NCI-H2196 treated with DMSO at 0.1 percent for 48 hours (cell line): ENCODE results near the gene UNC45A.
A peak's percentile ranks its signal among the peaks of the same experiment; 100 is the strongest.

ENCODE experiments used
- DNase-seq: peaks from one replicate; lab custom pipeline; 2025; ENCODE audit not compliant: unreplicated experiment; lab: John Stamatoyannopoulos, UW

UNC45A gene

DNA sequence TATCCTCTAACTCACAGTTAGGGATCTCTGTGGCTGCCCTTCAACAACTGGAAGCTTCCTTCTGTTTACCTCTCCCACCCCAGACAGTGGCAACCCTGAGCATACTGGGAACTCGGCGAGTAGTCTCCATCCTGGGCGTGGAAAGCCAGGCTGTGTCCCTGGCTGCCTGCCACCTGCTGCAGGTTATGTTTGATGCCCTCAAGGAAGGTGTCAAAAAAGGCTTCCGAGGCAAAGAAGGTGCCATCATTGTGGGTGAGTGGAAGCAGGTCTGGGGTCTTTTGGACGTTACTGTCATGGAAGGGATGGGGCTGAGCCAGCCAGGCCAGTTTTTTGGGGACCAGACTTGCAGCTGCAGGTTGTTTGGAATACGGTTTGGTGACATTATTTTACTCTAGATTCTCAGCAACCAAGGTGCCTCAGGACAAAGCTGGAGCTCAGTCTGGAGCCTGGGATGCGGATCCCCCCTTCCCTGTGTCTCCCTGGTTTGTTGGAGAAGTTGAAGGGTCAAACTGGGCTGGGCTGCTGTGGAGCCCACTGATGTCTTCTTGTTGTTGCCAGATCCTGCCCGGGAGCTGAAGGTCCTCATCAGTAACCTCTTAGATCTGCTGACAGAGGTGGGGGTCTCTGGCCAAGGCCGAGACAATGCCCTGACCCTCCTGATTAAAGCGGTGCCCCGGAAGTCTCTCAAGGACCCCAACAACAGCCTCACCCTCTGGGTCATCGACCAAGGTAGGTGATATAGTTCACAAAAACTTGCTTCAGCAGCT is 7.5 kb downstream of the UNC45A start:
- DNase-seq = no peak

DNA sequence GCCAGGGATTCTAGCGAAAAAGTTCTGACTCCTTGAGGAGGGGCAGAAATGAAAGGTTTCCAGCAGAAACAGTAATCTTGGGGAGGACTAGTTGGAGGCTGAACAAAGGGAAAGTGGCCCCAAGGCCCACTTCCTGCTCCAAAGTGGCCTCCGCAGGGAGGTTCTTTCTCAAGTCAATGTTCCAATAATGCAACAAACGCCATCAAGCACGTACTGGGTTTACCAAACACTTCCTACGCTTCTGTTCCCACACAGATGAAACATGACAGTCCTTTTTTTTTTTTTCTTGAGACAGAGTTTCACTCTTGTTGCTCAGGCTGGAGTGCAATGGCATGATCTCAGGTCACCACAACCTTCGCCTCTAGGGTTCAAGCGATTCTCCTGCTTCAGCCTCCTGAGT is 10.0 kb downstream of the UNC45A start:
- no peak for DNase-seq

DNA sequence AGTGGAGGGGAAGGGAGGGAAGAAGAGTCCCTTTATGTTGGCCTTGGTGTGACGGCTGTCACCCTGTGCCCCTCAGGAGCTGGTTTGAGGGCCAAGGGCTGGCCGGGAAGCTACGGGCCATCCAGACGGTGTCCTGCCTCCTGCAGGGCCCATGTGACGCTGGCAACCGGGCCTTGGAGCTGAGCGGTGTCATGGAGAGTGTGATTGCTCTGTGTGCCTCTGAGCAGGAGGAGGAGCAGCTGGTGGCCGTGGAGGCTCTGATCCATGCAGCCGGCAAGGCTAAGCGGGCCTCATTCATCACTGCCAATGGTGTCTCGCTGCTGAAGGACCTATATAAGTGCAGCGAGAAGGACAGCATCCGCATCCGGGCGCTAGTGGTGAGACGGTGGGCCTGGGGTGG is 11.5 kb downstream of the UNC45A start:
- no peak for DNase-seq

DNA sequence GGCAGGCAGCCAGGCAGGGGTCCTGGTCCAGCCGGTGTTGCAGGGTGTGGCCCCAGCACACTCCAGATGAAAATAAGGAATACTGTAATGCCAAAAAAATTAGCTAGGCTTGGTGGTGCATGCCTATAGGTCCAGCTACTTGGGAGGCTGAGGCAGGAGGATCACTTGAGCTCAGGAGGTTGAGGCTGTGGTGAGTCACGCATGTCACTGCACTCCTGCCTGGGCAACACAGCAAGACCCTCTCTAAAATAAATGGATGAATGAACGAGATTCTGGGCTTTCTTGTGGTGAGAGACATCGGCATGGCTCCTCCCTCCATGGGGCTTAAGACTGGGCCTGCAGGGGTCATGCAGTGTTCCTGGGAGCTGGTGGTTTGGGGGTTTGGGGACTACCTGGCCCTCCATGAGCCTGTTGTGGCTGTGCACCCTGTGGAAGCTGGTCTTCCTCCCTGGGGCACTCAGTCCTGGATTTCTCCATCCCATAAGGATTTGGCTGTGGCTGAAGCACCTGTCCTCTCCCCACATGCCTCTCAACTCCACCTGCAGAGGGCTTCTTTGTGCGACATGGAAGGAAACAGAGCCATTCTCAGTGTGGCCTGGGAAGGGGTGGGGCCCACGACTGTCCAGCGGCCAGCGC is 12.0 kb downstream of the UNC45A start:
- DNase-seq = no peak

DNA sequence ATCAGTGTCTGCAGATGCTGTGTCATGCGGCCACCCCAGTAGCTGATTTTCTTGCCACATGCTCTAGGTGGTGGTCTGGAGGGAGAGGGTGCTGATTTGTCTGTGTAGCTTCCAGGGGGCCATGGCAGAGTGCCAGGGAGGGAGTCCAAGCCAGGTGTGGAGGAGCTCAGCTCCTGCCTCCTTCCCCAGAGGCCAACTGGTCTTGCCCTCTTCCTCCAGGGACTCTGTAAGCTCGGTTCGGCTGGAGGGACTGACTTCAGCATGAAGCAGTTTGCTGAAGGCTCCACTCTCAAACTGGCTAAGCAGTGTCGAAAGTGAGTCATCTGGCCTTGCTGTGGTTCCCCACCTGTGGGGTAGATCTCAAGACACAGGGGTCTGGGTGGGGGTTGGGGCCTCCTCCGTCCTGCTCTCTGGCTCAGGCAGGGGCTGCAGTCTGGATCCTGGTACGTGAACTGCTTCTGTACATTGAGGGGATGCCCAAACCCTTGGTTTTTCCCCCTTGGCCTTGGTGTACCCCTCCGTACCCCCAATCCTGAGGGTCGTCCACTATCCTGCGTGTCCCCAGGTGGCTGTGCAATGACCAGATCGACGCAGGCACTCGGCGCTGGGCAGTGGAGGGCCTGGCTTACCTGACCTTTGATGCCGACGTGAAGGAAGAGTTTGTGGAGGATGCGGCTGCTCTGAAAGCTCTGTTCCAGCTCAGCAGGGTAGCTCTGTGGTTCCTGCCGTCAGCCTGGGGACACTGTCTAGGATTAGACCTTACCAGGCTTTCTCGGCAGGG is 12.7 kb downstream of the UNC45A start:
- no peak for DNase-seq

DNA sequence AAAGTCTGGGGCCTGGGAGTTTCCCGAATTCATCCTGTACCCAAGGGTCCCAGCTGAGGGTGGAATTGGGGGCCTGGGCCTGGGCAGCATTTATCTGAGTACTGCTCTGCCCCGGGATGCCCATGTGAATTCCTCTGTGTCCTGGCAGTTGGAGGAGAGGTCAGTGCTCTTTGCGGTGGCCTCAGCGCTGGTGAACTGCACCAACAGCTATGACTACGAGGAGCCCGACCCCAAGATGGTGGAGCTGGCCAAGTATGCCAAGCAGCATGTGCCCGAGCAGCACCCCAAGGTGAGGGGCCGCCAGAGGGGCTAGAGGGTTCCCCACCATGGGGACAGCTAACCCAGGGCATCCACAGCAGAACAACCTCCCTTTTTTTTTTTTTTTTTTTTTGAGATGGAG is 13.4 kb downstream of the UNC45A start:
- DNase-seq = no peak

DNA sequence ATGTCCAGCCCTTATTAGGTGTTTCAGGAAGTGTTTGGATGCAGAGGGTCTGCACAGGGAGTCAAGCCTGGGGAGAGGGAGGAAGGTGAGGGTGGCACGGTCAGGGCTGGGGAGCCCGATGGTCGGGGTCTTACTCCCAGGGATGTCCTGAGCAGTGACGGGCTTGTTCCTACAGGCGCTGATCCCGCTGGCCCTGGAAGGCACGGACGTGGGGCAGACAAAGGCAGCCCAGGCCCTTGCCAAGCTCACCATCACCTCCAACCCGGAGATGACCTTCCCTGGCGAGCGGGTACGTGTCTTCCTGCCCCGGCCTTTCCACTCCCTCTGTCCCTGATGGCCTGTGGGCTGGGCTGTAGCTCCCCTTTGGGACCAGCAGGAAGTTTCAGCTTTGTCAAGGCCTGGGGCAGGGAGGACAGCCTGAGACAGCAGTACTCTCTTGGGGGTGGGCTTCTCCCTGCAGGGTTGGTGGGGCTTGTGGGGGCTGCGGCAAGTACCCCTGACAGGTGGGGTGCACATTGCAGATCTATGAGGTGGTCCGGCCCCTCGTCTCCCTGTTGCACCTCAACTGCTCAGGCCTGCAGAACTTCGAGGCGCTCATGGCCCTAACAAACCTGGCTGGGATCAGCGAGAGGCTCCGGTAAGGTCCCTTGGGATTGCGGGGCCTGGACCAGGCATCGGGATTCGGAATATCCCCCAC is 15.0 kb downstream of the UNC45A start:
- DNase-seq = no peak

DNA sequence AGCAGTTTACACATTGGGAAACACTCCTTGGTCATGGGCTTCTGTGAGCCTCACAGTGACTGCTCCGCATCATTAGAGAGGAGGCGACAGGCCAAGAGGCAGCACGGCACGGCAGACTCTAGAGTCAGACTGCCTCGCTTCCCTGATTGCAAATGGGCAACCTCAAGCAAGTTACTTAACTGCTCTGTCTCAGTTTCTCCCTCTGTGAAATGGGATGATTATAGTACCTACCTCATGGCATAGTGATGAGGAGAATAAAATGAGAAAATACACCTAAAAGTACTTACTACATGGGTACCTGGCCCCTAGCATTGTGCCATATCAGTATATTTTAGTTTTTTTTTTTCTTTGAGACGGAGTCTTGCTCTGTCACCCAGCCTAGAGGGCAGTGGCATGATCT is 15.6 kb downstream of the UNC45A start:
- no peak for DNase-seq

DNA sequence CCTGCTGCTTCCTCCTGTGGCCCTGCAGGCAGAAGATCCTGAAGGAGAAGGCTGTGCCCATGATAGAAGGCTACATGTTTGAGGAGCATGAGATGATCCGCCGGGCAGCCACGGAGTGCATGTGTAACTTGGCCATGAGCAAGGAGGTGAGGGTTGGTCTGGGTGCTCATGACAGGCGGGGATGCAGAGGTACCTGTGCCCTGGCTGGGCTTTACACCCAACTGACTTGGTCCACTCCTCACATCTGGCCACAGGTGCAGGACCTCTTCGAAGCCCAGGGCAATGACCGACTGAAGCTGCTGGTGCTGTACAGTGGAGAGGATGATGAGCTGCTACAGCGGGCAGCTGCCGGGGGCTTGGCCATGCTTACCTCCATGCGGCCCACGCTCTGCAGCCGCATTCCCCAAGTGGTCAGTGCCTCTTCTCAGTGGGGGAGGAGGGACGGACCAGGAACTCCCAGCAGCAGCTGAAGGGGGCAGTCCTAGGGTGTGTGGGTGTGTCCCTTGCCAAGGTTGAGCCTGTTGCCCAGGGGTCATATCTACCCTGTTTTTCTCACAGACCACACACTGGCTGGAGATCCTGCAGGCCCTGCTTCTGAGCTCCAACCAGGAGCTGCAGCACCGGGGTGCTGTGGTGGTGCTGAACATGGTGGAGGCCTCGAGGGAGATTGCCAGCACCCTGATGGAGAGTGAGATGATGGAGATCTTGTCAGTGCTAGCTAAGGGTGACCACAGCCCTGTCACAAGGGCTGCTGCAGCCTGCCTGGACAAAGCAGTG is 18.0 kb downstream of the UNC45A start:
- no peak for DNase-seq

DNA sequence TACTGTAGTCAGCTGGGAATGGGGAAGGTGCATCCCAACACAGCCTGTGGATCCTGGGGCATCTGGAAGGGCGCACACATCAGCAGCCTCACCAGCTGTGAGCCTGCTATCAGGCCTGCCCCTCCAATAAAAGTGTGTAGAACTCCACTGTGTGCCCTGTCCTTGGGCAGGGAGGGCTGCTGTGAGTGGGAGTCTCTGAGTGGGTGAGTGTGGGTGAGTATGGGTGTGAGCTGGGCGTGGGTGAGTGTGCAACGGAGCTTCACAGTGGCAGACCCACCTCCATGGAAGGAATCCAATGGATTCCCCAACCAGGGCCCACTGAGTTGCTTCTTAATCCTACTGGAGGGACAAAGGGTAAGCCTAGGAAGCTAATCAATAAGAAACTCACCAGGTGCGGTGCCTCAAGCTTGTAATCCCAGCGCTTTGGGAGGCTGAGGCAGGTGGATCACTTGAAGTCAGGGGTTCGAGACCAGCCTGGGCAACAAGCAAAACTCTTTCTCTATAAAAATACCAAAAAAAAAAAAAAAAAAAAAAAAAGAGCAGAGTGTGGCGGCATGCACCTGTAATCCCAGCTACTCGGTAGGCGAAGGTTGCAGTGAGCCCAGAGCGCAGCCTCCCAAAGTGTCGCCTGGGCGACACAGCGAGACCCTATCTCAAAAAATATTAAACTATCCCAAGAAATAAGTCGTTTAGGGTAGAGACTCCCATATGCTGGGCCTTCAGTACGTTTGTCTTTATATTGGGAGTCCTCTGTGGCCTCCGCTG is 19.0 kb downstream of the UNC45A start:
- DNase-seq = no peak

DNA sequence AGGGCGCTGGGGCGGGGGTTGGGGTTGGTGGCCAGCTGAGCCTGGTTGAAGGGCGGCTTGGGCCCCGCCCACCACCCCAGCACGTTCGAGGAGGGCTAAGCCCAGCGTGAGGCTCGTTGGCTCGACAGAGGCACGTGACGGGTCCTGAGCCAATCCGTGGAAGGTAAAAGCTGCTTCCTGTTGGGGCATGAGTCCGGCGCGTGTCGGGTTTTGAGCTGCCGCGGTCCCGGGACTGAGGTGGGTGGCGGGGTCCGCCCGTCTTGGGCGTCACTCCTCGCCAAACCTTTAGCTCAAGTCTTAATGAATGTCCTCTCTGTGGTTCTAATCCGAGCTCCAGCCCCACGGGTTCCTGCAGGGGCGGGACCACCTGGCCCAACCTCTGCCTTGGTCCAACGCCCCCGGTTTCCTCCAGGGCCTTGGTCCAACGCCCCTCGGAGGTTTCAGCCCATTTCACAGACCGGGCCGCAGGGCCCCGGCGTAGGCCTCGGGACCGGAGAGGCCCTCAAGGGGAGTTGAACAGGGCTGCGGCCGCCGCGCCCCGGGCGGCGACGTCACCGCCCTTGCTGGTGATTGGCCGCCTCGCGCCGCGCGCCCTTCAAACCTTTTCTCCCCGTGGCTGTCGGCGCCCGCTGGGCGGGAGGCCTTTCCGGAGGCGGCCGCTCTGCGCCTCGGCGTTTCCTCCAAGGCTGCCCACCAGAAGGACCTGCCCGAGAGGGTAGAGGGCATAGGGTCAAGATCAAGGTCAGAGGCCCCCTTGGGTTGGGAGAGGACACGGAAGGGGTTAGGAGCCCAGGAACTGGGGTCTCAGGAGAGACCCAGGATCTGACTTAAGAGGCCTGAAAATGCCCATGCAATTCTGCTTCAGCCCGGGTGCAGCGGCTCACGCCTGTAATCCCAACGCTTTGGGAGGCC is 19.9 kb downstream of the UNC45A start, which contains the start of gene RCCD1:
RCCD1 (plus strand) TSS at position 173 of the 912 bp plus-strand sequence. CDS start 1,851 bp downstream, outside the sequence.
- DNase-seq = no peak

DNA sequence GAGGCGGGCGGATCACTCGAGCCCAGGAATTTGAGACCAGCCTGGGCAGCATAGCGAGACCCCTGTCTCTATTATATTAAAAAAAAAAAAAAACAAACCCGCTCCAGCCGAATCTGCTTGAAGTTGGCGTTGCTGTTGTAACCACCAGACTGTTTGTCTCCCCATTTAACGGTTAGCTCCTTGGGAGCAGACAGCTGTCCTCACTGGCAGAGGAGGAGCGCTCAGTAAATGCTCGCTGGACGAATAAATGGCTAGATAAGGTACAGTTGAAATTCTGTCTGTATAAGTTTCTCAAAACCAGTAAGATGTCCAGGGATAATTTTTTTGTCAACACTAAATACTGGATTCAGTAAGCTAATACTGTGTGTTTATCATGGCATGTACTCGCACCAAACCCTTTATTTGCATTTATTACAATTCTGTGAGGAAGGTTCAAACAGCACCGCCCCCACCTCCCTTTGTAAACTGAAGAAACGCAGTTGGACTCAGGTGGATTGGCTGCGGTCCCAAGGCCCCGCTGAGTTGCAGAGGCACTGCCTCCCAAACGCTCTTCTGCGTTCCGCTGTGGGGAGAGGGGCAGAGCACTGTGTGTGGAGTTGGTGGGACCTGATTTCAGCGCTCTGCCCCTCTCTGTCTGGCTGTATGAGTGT is 20.7 kb downstream of the UNC45A start:
- DNase-seq = no peak

DNA sequence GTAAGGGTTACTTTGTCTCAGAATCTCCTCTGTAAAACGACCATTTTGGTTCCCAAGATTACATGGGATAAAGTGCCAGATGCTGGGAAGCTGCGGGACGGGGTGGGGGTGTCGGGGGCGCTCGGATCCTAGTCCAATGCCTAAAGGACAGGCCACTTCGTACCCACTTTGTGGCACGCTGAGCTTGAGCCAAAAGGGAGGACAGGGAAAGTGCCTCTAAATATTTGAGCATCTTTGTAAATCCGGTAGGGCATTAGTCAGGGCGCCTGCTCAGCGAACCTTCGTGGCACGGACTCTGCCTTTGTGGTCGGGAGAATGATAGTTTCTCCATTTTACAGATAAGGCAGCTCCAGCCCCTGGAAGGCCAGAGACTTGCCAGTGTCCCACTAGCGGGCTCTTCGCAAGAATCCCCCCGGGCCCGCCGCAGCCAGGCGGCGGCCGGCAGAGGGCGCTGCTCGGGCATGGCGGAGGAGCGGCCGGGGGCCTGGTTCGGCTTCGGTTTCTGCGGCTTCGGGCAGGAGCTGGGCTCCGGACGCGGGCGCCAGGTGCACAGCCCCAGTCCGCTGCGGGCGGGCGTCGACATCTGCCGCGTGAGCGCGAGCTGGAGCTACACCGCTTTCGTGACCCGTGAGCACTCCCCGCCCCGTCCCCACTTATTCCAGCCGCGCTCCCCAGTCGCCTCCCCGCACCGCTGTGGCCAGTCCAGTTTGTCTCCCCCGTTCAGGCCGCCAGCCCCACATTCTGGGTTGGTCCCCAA is 21.4 kb downstream of the UNC45A start:
- peak; percentile 33 for DNase-seq

DNA sequence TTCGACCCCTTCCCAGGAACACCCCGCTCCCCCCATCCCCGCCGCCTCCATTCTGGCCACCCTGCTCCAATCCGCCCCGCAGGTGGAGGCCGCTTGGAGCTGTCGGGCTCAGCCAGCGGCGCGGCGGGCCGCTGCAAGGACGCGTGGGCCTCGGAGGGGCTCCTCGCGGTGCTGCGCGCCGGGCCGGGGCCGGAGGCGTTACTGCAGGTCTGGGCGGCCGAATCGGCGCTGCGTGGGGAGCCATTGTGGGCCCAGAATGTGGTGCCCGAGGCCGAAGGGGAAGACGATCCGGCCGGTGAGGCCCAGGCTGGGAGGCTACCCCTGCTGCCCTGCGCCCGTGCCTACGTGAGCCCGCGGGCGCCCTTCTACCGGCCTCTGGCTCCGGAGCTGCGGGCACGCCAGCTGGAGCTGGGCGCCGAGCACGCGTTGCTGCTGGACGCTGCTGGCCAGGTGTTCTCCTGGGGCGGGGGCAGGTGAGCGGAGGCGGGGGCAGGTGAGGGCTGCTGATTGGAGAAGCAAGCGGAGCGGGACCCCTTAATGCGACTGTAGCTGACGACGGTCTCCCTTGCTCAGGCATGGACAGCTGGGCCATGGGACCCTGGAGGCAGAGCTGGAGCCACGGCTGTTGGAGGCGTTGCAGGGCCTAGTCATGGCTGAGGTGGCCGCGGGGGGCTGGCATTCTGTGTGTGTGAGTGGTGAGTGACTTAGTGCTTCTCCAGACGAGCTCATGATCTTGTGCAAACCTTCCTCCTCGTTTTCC is 22.1 kb downstream of the UNC45A start:
- DNase-seq = no peak

DNA sequence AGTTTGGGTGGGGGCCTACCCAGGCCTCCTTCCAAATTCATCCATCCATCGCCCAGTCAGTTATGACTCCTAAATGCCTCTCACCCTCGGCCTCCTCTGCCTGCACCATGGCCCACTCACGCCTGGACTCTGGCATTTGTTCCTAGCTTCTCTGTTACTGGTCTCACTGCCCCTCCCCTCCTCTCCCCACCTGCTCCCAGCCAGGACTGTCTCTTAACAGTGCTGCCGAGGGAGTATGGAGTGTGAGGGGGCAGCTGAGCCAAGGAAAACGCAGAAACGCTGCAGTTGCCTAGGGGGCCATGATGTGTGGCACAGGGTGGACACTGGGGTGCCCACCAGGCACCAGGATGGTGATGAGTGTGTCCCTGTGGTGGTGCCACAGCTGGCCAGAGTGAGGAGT is 22.7 kb downstream of the UNC45A start:
- no peak for DNase-seq

DNA sequence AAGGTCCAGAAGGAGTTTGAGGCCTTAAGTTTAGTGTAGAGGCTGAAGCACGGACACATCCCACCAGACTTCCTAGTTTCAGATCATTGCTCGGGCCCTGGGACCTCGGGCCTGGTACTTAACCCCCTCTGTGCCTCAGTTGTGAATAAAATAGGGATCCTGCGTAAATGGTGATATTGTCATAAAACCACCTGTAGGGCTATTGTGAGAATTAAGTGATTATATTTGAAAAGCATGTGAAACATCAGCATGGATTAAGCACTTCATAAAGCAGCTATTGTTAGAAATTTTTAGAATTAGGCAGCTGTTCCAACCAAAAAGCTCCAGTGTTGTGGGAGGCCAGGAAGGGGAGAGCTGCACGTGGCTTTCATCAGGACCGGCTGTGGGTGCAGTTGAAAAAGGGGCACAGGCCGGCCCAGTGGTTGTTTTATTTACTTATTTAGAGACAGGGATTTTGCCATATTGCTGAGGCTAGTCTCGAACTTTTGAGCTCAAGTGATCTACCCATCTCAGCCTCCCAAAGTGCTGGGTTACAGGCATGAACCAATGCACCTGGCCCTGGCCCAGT is 24.0 kb downstream of the UNC45A start:
- DNase-seq = no peak
